HepG2 (cell line): Measurements from ENCODE around the gene C19orf47. TPM values are rescaled to one million over a fixed set of nuclear protein-coding genes. Genes with fewer than 3 reads are reported as not detected.

Experiments used
- ATAC-seq: fragments of 200-7000 bp; cut with Tn5 transposase; 3 replicates; pipeline ENCODE4 v1.9.1; 2020; ENCODE audit warnings: mild to moderate bottlenecking, moderate library complexity
- BruUV-seq: library from RNA; stranded (reverse); fragments of 400-500 nt; replicated peaks from 2 replicates; lab custom pipeline; 2021; lab: Mats Ljungman, UMichigan
- CTCF ChIA-PET: fragments of 300-600 bp; formaldehyde crosslinking; extraction: SDS; loops from one replicate; lab custom pipeline; 2021; ENCODE audit warnings: low total read pairs, inconsistent platforms, low intra/inter-chr PET ratio; lab: Yijun Ruan, JAX
- POLR2A ChIA-PET: fragments of 350-600 bp; sonication (Branson Sonifier 250); formaldehyde crosslinking; loops from one replicate; lab custom pipeline; 2020; ENCODE audit warnings: antibody characterized with exemption, inconsistent platforms; lab: Yijun Ruan, JAX
- DNase-seq: peaks from one replicate; pipeline ENCODE4 v3.0.0-alpha.2; 2015; ENCODE audit warnings: low spot score
- FAIRE-seq: peaks from 3 replicates; lab custom pipeline; 2011; peaks lifted over from hg19 to GRCh38; lab: Jason Lieb, UNC
- H2AFZ ChIP-seq: one replicate; pipeline ENCODE4 v1.6.1; 2011; ENCODE audit warnings: low read length, inconsistent platforms
- H3K27ac ChIP-seq: fragments of 300-600 bp; 3 replicates; pipeline ENCODE4 v1.8.0; 2011; ENCODE audit warnings: mixed run types, mild to moderate bottlenecking, mixed read lengths, low read length, inconsistent platforms; ENCODE audit not compliant: insufficient read depth; ENCODE audit errors: extremely low read length
- H3K27me3 ChIP-seq, 2 experiments: fragments of 200-600 bp in 1 of 2; 2 replicates in 1 of 2; 3 replicates in 1 of 2; pipeline versions ENCODE4 v1.6.0 to v1.8.0; 2011; ENCODE audit warnings: low read length in 2 of 2, mild to moderate bottlenecking in 2 of 2, moderate library complexity in 2 of 2, inconsistent platforms in 1 of 2; ENCODE audit not compliant: insufficient read depth in 2 of 2, control insufficient read depth in 1 of 2
- H3K36me3 ChIP-seq, 2 experiments: fragments of 200-600 bp in 1 of 2; replicated peaks in 1 of 2; 2 replicates in 1 of 2; 3 replicates in 1 of 2; pipeline versions ENCODE4 v1.5.1 to v1.8.0; 2011; ENCODE audit warnings: low read length in 2 of 2, inconsistent platforms in 1 of 2; ENCODE audit not compliant: insufficient read depth in 2 of 2, control insufficient read depth in 1 of 2
- H3K4me1 ChIP-seq: 2 replicates; pipeline ENCODE4 v1.5.1; 2012; ENCODE audit warnings: low read length, inconsistent platforms; ENCODE audit not compliant: insufficient read depth
- H3K4me2 ChIP-seq: 2 replicates; pipeline ENCODE4 v1.6.0; 2011; ENCODE audit warnings: low read depth, low read length, inconsistent platforms
- H3K4me3 ChIP-seq, 3 experiments: fragments of 200-600 bp in 1 of 3; sonication (generic), shearing (Covaris generic) in 1 of 3; replicated peaks in 1 of 3; 2 replicates each; pipeline ENCODE4 v1.5.1; 2011 to 2016; ENCODE audit warnings: low read length in 3 of 3, inconsistent platforms in 2 of 3, low read depth in 2 of 3, mild to moderate bottlenecking in 2 of 3, control low read depth in 1 of 3, mixed read lengths in 1 of 3; ENCODE audit not compliant: insufficient read depth in 1 of 3
- H3K79me2 ChIP-seq: one replicate; pipeline ENCODE4 v1.6.1; 2011; ENCODE audit warnings: low read length, inconsistent platforms; ENCODE audit not compliant: insufficient read depth
- H3K9ac ChIP-seq: 2 replicates; pipeline ENCODE4 v1.6.0; 2011; ENCODE audit warnings: mild to moderate bottlenecking, low read depth, low read length, inconsistent platforms; ENCODE audit not compliant: insufficient read depth
- H3K9me3 ChIP-seq: 2 replicates; pipeline ENCODE4 v1.5.1; 2012; ENCODE audit warnings: mild to moderate bottlenecking, low read length
- H4K20me1 ChIP-seq: 2 replicates; pipeline ENCODE4 v1.6.0; 2011; ENCODE audit warnings: inconsistent platforms, mild to moderate bottlenecking, low read length, moderate library complexity; ENCODE audit not compliant: insufficient read depth
- FOXC1 ChIP-seq: sonication (generic); formaldehyde crosslinking; IDR thresholded peaks from 2 replicates; pipeline ENCODE4 v1.8.0; 2022; ENCODE audit warnings: mild to moderate bottlenecking, missing genetic modification reagents, borderline replicate concordance
- JARID2 ChIP-seq: sonication (generic); formaldehyde crosslinking; IDR thresholded peaks from 2 replicates; pipeline ENCODE4 v1.8.1; 2023; ENCODE audit warnings: missing genetic modification reagents, inconsistent platforms; ENCODE audit not compliant: insufficient replicate concordance
- KLF15 ChIP-seq: sonication (generic); formaldehyde crosslinking; IDR thresholded peaks from 2 replicates; pipeline ENCODE4 v1.8.1; 2023; ENCODE audit warnings: borderline replicate concordance, mild to moderate bottlenecking, inconsistent platforms, missing genetic modification reagents, mixed read lengths
- STAT6 ChIP-seq: sonication (generic); formaldehyde crosslinking; IDR thresholded peaks from 2 replicates; pipeline ENCODE4 v1.4.0; 2020; ENCODE audit warnings: missing genetic modification reagents, mild to moderate bottlenecking, borderline replicate concordance
- ZBTB21 ChIP-seq: sonication (generic); formaldehyde crosslinking; IDR thresholded peaks from 2 replicates; pipeline ENCODE4 v1.4.0; 2020; ENCODE audit warnings: missing genetic modification reagents
- ZNF615 ChIP-seq: sonication (generic); formaldehyde crosslinking; IDR thresholded peaks from 2 replicates; pipeline ENCODE4 v1.5.0; 2020; ENCODE audit warnings: mild to moderate bottlenecking, missing genetic modification reagents, borderline replicate concordance
- ZNF737 ChIP-seq: sonication (generic); formaldehyde crosslinking; IDR thresholded peaks from 2 replicates; pipeline ENCODE4 v1.5.0; 2020; ENCODE audit warnings: missing genetic modification reagents, mild to moderate bottlenecking, borderline replicate concordance
- WGBS: methylation state at CpG from one replicate; pipeline ENCODE4 v1.1.6; 2017; ENCODE audit warnings: low lambda C conversion rate; 5-methylcytosine and 5-hydroxymethylcytosine counted together
- in situ Hi-C: cut with HindIII; loops from 2 replicates; pipeline ENCODE4 v1.10.0; 2017; ENCODE audit warnings: low pct_unique_long_range_greater_than_20kb; ENCODE audit not compliant: extremely low pct_ligation_motif_present
- intact Hi-C: fragments of 100-400 bp; cut with micrococcal nuclease; formaldehyde crosslinking; loops from one replicate; pipeline ENCODE4 v1.10.0; 2022; ENCODE audit not compliant: unreplicated experiment
- polyA plus RNA-seq, 8 experiments: library from polyadenylated mRNA; depleted of rRNA in 3 of 8; stranded (reverse) in 7 of 8; unstranded in 1 of 8; fragments of >200 nt; fragmentation: Illumina TruSeq in 4 of 8; extraction: Trizol in 4 of 8; gene quantifications; 2 replicates each; pipeline versions ENCODE4 v1.2.1 to v1.2.3, GENCODE V29; 2011 to 2016; ENCODE audit warnings: low read depth in 4 of 8, missing spikeins in 1 of 8, mixed read lengths in 1 of 8; ENCODE audit not compliant: insufficient read depth in 1 of 8
- total RNA-seq, 5 experiments: library from RNA; depleted of rRNA; stranded (reverse); fragments of >200 nt; fragmentation: Illumina TruSeq; extraction: Trizol; gene quantifications; 2 replicates each; pipeline ENCODE4 v1.2.3, GENCODE V29; 2016; ENCODE audit warnings: low read depth in 1 of 5
- TF ChIP-seq, protein P1 (sequence below): sonication (generic); formaldehyde crosslinking; IDR thresholded peaks from 2 replicates; pipeline ENCODE4 v1.4.0; 2020; ENCODE audit warnings: missing genetic modification reagents
- TF ChIP-seq, protein P2 (sequence below): IDR thresholded peaks from 2 replicates; pipeline ENCODE4 v1.6.1; 2012; ENCODE audit warnings: inconsistent platforms
- TF ChIP-seq, protein P3 (sequence below): sonication (generic); formaldehyde crosslinking; IDR thresholded peaks from 2 replicates; pipeline ENCODE4 v1.4.0; 2020; ENCODE audit warnings: missing genetic modification reagents

Gene C19orf47
- total and polyA plus RNA-seq, 2 of the 13 experiments (the other 11 are each of a cell fraction or from before 2014, with no cell fraction given): 8.1 to 10.6 TPM

DNA sequence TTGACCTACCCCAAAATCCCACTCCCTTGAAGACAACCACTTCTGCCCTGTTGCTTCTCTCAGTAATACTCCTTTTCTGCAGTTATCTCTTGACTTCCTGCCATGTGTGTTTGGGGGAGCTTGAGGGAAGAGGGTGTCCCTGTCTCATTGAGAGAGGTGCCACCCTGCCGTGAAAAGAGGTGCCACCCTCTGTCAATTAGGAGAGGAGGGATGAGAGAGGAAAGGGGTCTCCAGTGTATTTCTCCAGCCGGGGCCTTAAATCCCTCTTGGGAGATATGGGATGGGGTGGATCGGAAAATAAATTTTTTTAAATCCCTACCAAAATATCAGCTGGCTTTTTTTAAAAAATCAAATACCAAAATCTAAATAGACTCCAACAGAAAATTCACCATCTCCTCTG lies 16.8 kb upstream of the C19orf47 start (continued):
- TF ChIP-seq ZNF737 (CRISPR knock-in tag) (no peak), FOXC1 (CRISPR knock-in tag) (no peak), KLF15 (CRISPR knock-in tag) (no peak)

DNA sequence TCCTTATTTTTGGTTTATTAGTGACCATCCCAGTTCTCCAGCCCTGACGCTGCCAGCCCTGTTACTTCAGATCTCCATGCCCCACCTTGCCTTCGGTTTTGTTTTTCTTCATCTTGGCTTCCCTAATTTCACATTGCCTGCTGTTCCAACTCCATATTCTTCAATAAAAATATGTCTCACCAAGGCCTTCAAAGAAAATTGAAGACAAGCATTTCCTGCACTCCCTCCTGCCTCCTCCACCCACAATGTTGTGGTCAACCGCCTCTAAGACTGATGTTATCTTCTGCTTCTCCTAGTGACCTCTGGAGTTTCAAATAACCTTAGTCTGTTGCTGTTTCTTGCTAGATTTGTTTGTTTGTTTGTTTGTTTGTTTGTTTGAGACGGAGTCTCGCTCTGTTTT lies 14.9 kb upstream of the C19orf47 start:
- Histone ChIP-seq H3K4me2 (no peak overlapping the region), H3K9me3 (no peaks in the 10 kb centered on the region), H3K79me2 (no peaks in the 10 kb centered on the region), H3K4me3 (no peak overlapping the region), H3K36me3 (peaks cover 1 to 8% of the 10 kb centered on the region in 2 experiments; a peak in 3 of 5 replicates), H3K27me3 (no peaks in the 10 kb centered on the region), H4K20me1 (no peaks in the 10 kb centered on the region), H3K9ac (no peak overlapping the region), H2AFZ (no peak overlapping the region), H3K27ac (no peak overlapping the region), H3K4me1 (peaks cover 1% of the 10 kb centered on the region; the same call in 1 of the 2 replicates)
- 93% methylated on average over 5 of the region's 5 CpGs for WGBS
- TF ChIP-seq STAT6 (CRISPR knock-in tag): no peak
- no peak for TF ChIP-seq JARID2 (CRISPR knock-in tag)
- TF ChIP-seq, protein P1, sequence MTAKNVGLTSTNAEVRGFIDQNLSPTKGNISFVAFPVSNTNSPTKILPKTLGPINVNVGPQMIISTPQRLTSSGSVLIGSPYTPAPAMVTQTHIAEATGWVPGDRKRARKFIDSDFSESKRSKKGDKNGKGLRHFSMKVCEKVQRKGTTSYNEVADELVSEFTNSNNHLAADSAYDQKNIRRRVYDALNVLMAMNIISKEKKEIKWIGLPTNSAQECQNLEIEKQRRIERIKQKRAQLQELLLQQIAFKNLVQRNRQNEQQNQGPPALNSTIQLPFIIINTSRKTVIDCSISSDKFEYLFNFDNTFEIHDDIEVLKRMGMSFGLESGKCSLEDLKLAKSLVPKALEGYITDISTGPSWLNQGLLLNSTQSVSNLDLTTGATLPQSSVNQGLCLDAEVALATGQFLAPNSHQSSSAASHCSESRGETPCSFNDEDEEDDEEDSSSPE: no peak
- TF ChIP-seq ZBTB21 (CRISPR knock-in tag): no peak
- TF ChIP-seq, protein P2, sequence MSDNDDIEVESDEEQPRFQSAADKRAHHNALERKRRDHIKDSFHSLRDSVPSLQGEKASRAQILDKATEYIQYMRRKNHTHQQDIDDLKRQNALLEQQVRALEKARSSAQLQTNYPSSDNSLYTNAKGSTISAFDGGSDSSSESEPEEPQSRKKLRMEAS: no peak
- TF ChIP-seq, protein P3, sequence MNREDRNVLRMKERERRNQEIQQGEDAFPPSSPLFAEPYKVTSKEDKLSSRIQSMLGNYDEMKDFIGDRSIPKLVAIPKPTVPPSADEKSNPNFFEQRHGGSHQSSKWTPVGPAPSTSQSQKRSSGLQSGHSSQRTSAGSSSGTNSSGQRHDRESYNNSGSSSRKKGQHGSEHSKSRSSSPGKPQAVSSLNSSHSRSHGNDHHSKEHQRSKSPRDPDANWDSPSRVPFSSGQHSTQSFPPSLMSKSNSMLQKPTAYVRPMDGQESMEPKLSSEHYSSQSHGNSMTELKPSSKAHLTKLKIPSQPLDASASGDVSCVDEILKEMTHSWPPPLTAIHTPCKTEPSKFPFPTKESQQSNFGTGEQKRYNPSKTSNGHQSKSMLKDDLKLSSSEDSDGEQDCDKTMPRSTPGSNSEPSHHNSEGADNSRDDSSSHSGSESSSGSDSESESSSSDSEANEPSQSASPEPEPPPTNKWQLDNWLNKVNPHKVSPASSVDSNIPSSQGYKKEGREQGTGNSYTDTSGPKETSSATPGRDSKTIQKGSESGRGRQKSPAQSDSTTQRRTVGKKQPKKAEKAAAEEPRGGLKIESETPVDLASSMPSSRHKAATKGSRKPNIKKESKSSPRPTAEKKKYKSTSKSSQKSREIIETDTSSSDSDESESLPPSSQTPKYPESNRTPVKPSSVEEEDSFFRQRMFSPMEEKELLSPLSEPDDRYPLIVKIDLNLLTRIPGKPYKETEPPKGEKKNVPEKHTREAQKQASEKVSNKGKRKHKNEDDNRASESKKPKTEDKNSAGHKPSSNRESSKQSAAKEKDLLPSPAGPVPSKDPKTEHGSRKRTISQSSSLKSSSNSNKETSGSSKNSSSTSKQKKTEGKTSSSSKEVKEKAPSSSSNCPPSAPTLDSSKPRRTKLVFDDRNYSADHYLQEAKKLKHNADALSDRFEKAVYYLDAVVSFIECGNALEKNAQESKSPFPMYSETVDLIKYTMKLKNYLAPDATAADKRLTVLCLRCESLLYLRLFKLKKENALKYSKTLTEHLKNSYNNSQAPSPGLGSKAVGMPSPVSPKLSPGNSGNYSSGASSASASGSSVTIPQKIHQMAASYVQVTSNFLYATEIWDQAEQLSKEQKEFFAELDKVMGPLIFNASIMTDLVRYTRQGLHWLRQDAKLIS (CRISPR knock-in tag): no peak
- no peak for TF ChIP-seq ZNF615
- BruUV-seq: no TSS peak
- intact Hi-C loops: no loop called here
- ATAC-seq: no peak
- ChIA-PET POLR2A (no interaction called here), CTCF (no interaction called here)
- no peak for FAIRE-seq
- no peak for DNase-seq
- in situ Hi-C loops: no loop called here
